HG03139 (cell line): ENCODE data around the gene MPP2.

Source experiments
- ATAC-seq: cut with Tn5 transposase; IDR thresholded peaks from one replicate; pipeline ENCODE4 v1.9.1; 2021; ENCODE audit not compliant: unreplicated experiment

The MPP2 gene

GRCh38 chr17:43825567-43825966, 81.8 kb downstream of the MPP2 start:
- no peak for ATAC-seq
